ENCODE measurements around the gene CTSF. TPM values are rescaled to one million over a fixed set of nuclear protein-coding genes. Genes with fewer than 3 reads are reported as not detected.

Gene CTSF
- polyA plus RNA-seq, 1 experiment: 24.3 TPM

GRCh38 chr11:66539870-66540213 is 28.6 kb downstream of the CTSF start:
- no peaks in the 10 kb centered on the region for H3K27me3 ChIP-seq (ENCODE audit: control insufficient read depth, insufficient read depth, low read length)
- H3K9me3 ChIP-seq (ENCODE audit: control insufficient read depth, insufficient read depth, low read length): no peaks in the 10 kb centered on the region; the same call in 1 of the 2 replicates
- no peak overlapping the region for H3K4me3 ChIP-seq (ENCODE audit: low read depth, low read length)
- no peak for DNase-seq (ENCODE audit: low read depth, low spot score)
- TF ChIP-seq CTCF (IDR thresholded peaks at IDR 0.05; ENCODE audit: low read depth, low read length): no peak
- POLR2A ChIA-PET: interaction anchor here (0.7 kb wide), 1 partner anchor 131 kb away, joined by 7 read pairs; no protein-coding TSS in a partner anchor
- CTCF ChIA-PET: no interaction called here
- H3K27ac ChIP-seq (ENCODE audit: low read depth, low read length): no peak overlapping the region

GRCh38 chr11:66539170-66539869 is 29.1 kb downstream of the CTSF start:
- Histone ChIP-seq H3K9me3 (ENCODE audit: control insufficient read depth, insufficient read depth, low read length) (no peaks in the 10 kb centered on the region; the same call in 1 of the 2 replicates), H3K27me3 (ENCODE audit: control insufficient read depth, insufficient read depth, low read length) (no peaks in the 10 kb centered on the region), H3K27ac (ENCODE audit: low read depth, low read length) (no peak overlapping the region), H3K4me3 (ENCODE audit: low read depth, low read length) (no peak overlapping the region)
- CTCF ChIA-PET: no interaction called here
- no peak for DNase-seq (ENCODE audit: low read depth, low spot score)
- TF ChIP-seq CTCF (IDR thresholded peaks at IDR 0.05; ENCODE audit: low read depth, low read length): no peak
- POLR2A ChIA-PET: no interaction called here

- CTCF ChIA-PET: interaction anchor here (1.1 kb wide), 1 partner anchor 13 kb away, joined by 3 read pairs; the partner anchor contains the start of gene ZDHHC24
- POLR2A ChIA-PET: no interaction called here
- Histone ChIP-seq H3K4me3 (ENCODE audit: low read depth, low read length) (no peak overlapping the region), H3K9me3 (ENCODE audit: control insufficient read depth, insufficient read depth, low read length) (no peaks in the 10 kb centered on the region), H3K27me3 (ENCODE audit: control insufficient read depth, insufficient read depth, low read length) (no peaks in the 10 kb centered on the region), H3K27ac (ENCODE audit: low read depth, low read length) (no peak overlapping the region)
- DNase-seq (ENCODE audit: low read depth, low spot score): no peak
- TF ChIP-seq CTCF (IDR thresholded peaks at IDR 0.05; ENCODE audit: low read depth, low read length): no peak
Observed at GRCh38 chr11:66532784-66533183, 35.6 kb downstream of the CTSF start.

- Histone ChIP-seq H3K4me3 (ENCODE audit: low read depth, low read length) (no peak overlapping the region), H3K9me3 (ENCODE audit: control insufficient read depth, insufficient read depth, low read length) (no peaks in the 10 kb centered on the region), H3K27me3 (ENCODE audit: control insufficient read depth, insufficient read depth, low read length) (no peaks in the 10 kb centered on the region), H3K27ac (ENCODE audit: low read depth, low read length) (no peak overlapping the region)
- DNase-seq (ENCODE audit: low read depth, low spot score): no peak
- TF ChIP-seq CTCF (IDR thresholded peaks at IDR 0.05; ENCODE audit: low read depth, low read length): no peak
- POLR2A ChIA-PET: interaction anchor here (0.5 kb wide), 1 partner anchor 10 kb away, joined by 10 read pairs; no protein-coding TSS in a partner anchor
- CTCF ChIA-PET: no interaction called here
Observed at GRCh38 chr11:66531841-66532240, 36.6 kb downstream of the CTSF start.

- Histone ChIP-seq H3K9me3 (ENCODE audit: control insufficient read depth, insufficient read depth, low read length) (no peaks in the 10 kb centered on the region), H3K27ac (ENCODE audit: low read depth, low read length) (no peak overlapping the region), H3K27me3 (ENCODE audit: control insufficient read depth, insufficient read depth, low read length) (no peaks in the 10 kb centered on the region), H3K4me3 (ENCODE audit: low read depth, low read length) (no peak overlapping the region)
- CTCF ChIA-PET: no interaction called here
- TF ChIP-seq CTCF (IDR thresholded peaks at IDR 0.05; ENCODE audit: low read depth, low read length): no peak
- POLR2A ChIA-PET: interaction anchor here (0.5 kb wide), 1 partner anchor 10 kb away, joined by 10 read pairs; no protein-coding TSS in a partner anchor
- DNase-seq (ENCODE audit: low read depth, low spot score): no peak
Observed at GRCh38 chr11:66530927-66531709, 37.3 kb downstream of the CTSF start.
